ENCODE data around the gene CNIH3.

DNA sequence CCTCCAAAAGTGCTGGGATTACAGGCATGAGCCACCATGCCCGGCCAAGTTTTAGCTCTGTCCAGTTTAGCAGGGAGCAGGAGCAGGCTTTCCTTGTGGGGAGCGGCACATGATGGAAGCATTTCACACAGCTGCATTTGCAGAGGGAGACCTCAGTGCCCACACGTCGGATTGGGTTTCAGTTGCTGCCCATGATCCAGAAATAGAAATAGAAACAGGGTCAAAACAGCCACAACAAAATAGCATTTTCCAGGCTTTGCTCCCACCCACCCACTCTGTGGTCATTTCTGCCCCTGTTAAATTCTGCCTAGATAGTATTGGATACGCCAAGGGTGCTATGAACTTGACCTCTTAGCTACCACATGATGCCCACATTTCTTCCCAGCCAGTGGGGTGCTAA is 128.4 kb downstream of the CNIH3 start:
- TF ChIP-seq, protein P1, sequence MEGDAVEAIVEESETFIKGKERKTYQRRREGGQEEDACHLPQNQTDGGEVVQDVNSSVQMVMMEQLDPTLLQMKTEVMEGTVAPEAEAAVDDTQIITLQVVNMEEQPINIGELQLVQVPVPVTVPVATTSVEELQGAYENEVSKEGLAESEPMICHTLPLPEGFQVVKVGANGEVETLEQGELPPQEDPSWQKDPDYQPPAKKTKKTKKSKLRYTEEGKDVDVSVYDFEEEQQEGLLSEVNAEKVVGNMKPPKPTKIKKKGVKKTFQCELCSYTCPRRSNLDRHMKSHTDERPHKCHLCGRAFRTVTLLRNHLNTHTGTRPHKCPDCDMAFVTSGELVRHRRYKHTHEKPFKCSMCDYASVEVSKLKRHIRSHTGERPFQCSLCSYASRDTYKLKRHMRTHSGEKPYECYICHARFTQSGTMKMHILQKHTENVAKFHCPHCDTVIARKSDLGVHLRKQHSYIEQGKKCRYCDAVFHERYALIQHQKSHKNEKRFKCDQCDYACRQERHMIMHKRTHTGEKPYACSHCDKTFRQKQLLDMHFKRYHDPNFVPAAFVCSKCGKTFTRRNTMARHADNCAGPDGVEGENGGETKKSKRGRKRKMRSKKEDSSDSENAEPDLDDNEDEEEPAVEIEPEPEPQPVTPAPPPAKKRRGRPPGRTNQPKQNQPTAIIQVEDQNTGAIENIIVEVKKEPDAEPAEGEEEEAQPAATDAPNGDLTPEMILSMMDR (IDR thresholded peaks at IDR 0.05): no peak
- no peak for TF ChIP-seq POLR2AphosphoS5 (IDR thresholded peaks at IDR 0.05)
